ENCODE measurements around the gene TBCB. TPM values are rescaled to one million over a fixed set of nuclear protein-coding genes. Genes with fewer than 3 reads are reported as not detected.

Gene TBCB
- total RNA-seq = 270 and 326 TPM in 2 replicates

GRCh38 chr19:36115453-36116343 is at the start of gene TBCB:
TBCB (plus strand) TSS chr19:36115468; CDS start chr19:36115561, 93 bp downstream.

GRCh38 chr19:36110487-36111199 is 4.6 kb upstream of the TBCB start, which contains the start of gene OVOL3:
OVOL3 (plus strand) TSS chr19:36111143; CDS start chr19:36111203, 60 bp downstream.

GRCh38 chr19:36114721-36115452 is 381 bp upstream of the TBCB start, which contains the start of gene POLR2I:
POLR2I (minus strand) TSS chr19:36114875; CDS start chr19:36114856, 19 bp downstream.

GRCh38 chr19:36139473-36140303 is 24.4 kb downstream of the TBCB start, which contains the start of gene CAPNS1:
CAPNS1 (plus strand) TSS chr19:36140066; CDS start chr19:36141012, 946 bp downstream.

GRCh38 chr19:36152352-36153091 is 37.3 kb downstream of the TBCB start, which contains the start of gene COX7A1:
COX7A1 (minus strand) TSS chr19:36152447; CDS start chr19:36152407, 40 bp downstream.

Other genes starting within 250 kb of the TBCB start
- gene APLP1, start 246.9 kb upstream of the TBCB start, total RNA-seq = 5.1 and 11.7 TPM in 2 replicates
- 3.2 and 3.6 TPM in 2 replicates for gene NFKBID, start 214.9 kb upstream of the TBCB start, total RNA-seq
- 0.87 and 1.8 TPM in 2 replicates for gene HCST, start 212.9 kb upstream of the TBCB start, total RNA-seq
- gene TYROBP, start 207.2 kb upstream of the TBCB start, total RNA-seq = 0.33 TPM in 1 of 2 replicates, not detected in the other
- gene LRFN3, start 179.1 kb upstream of the TBCB start, total RNA-seq = 2.5 and 6.3 TPM in 2 replicates
- 8.9 and 12.9 TPM in 2 replicates for gene SDHAF1, start 120.3 kb upstream of the TBCB start, total RNA-seq
- 0.15 and 0.50 TPM in 2 replicates for gene SYNE4, start 106.7 kb upstream of the TBCB start, total RNA-seq
- gene ALKBH6, start 101.3 kb upstream of the TBCB start, total RNA-seq = 18.9 and 22.8 TPM in 2 replicates
- gene CLIP3, start 82.6 kb upstream of the TBCB start, total RNA-seq = 19.3 and 30.8 TPM in 2 replicates
- gene THAP8, start 61.2 kb upstream of the TBCB start, total RNA-seq = 4.5 and 6.5 TPM in 2 replicates
- 0.50 and 6.4 TPM in 2 replicates for gene WDR62, start 60.6 kb upstream of the TBCB start, total RNA-seq
- not detected in 2 replicates for gene OVOL3, start 4.3 kb upstream of the TBCB start, total RNA-seq
- gene POLR2I, start 593 bp upstream of the TBCB start, total RNA-seq = 46.1 and 64.7 TPM in 2 replicates
- gene CAPNS1, start 24.6 kb downstream of the TBCB start, total RNA-seq = 413 and 501 TPM in 2 replicates
- 8.3 and 50.6 TPM in 2 replicates for gene COX7A1, start 37.0 kb downstream of the TBCB start, total RNA-seq
- 6.0 and 7.3 TPM in 2 replicates for gene ZNF565, start 99.2 kb downstream of the TBCB start, total RNA-seq
- gene ZNF146, start 99.6 kb downstream of the TBCB start, total RNA-seq = 73.4 and 118 TPM in 2 replicates